ENCODE results near the gene RFWD3. TPM values are rescaled to one million over a fixed set of nuclear protein-coding genes. Genes with fewer than 3 reads are reported as not detected.

The RFWD3 gene
- polyA plus RNA-seq, 3 donors: 5.0 to 8.4 (median 8.4) TPM

DNA sequence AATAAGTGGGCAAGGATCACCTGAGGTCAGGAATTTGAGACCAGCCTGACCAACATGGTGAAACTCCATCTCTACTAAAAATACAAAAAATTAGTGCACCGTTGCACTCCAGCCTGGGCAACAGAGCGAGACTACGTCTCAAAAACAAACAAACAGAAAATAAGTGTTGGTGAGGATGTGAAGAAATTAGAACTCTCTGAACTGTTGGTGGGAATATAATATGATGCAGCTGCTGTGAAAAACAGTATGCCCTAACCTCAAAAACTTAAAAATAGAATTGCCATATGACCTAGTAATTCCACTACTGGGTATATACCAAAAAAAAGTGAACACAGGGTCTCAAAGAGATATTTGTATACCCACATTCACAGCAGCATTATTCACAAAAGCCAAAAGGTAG, 85.8 kb downstream of the RFWD3 start:
- H2AFZ ChIP-seq (ENCODE audit: insufficient read depth, low read depth, low read length, poor library complexity, severe bottlenecking): no peak overlapping the region
- H3K9me3 Mint-ChIP-seq: no peaks in the 10 kb centered on the region
- DNase-seq: no peak
- peak overlapping the region in 1 of 2 donors; percentile 30 for H3K27ac ChIP-seq (ENCODE audit: low read depth in 1 of 2, low read length in 2 of 2)
- no peak overlapping the region for H3K4me3 ChIP-seq (replicated peaks in 1 of 3; ENCODE audit: low read depth in 2 of 3, low read length in 3 of 3)
- H3K4me1 ChIP-seq (ENCODE audit: control insufficient read depth in 1 of 2, insufficient read depth in 2 of 2, low read length in 2 of 2): peaks cover 11 to 26% of the 10 kb centered on the region in 2 donors
- H3K27me3 ChIP-seq (ENCODE audit: control insufficient read depth in 2 of 2, insufficient read depth in 2 of 2, low read length in 2 of 2): no peaks in the 10 kb centered on the region
- H3K36me3 ChIP-seq (replicated peaks in 1 of 2; ENCODE audit: control insufficient read depth in 1 of 2, insufficient read depth in 2 of 2, low read length in 2 of 2): no peaks in the 10 kb centered on the region
- intact Hi-C loops (cut with micrococcal nuclease): no loop called here
- H3K4me3 Mint-ChIP-seq: no peak overlapping the region
- WGBS (ENCODE audit: insufficient coverage): no CpG with 5 or more reads among the region's 3 CpGs
- H3K9ac ChIP-seq (ENCODE audit: insufficient read depth, low read length, poor library complexity, severe bottlenecking): no peak overlapping the region
- no peaks in the 10 kb centered on the region for H3K27me3 Mint-ChIP-seq (ENCODE audit: low read depth in 3 of 3)
- peaks cover 98% of the 10 kb centered on the region for H3K79me2 ChIP-seq (ENCODE audit: insufficient read depth, low read length)
- H3K4me2 ChIP-seq (replicated peaks; ENCODE audit: extremely low read depth, low read length, poor library complexity, severe bottlenecking): no peak overlapping the region
- TF ChIP-seq, protein P1, sequence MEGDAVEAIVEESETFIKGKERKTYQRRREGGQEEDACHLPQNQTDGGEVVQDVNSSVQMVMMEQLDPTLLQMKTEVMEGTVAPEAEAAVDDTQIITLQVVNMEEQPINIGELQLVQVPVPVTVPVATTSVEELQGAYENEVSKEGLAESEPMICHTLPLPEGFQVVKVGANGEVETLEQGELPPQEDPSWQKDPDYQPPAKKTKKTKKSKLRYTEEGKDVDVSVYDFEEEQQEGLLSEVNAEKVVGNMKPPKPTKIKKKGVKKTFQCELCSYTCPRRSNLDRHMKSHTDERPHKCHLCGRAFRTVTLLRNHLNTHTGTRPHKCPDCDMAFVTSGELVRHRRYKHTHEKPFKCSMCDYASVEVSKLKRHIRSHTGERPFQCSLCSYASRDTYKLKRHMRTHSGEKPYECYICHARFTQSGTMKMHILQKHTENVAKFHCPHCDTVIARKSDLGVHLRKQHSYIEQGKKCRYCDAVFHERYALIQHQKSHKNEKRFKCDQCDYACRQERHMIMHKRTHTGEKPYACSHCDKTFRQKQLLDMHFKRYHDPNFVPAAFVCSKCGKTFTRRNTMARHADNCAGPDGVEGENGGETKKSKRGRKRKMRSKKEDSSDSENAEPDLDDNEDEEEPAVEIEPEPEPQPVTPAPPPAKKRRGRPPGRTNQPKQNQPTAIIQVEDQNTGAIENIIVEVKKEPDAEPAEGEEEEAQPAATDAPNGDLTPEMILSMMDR (IDR thresholded peaks at IDR 0.05): no peak
- no peaks in the 10 kb centered on the region for H3K9me3 ChIP-seq (replicated peaks in 1 of 2; ENCODE audit: control insufficient read depth in 1 of 2, insufficient read depth in 1 of 2, low read length in 2 of 2)
- H3K27ac Mint-ChIP-seq: peak overlapping the region in 3 of 7 donors; percentile 16 to 85 (median 75)
- H3K36me3 Mint-ChIP-seq: peaks cover 4 to 11% of the 10 kb centered on the region in 2 donors
- peaks cover 39% of the 10 kb centered on the region for H3K4me1 Mint-ChIP-seq
- peaks cover 90% of the 10 kb centered on the region for H4K20me1 ChIP-seq (ENCODE audit: insufficient read depth, low read length)

DNA sequence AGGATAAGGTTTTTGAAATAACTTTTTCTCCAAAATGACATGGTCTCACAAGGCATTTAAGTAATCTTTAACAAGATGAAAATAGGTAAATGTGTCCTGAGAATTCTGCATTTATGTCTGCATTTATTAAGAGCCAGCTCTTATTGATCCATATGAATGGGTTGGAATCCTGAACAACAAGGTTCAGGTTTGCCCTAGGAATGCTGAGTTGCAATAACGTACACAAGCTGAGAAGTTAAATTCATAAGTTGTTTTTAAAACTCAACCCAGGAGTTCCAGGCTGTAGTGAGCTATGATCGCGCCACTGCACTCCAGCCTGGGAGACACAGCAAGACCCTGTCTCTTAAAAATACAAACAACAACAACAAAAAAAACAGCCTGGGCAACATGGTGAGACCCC, 87.8 kb downstream of the RFWD3 start:
- Histone ChIP-seq H3K9me3 (replicated peaks in 1 of 2; ENCODE audit: control insufficient read depth in 1 of 2, insufficient read depth in 1 of 2, low read length in 2 of 2) (no peaks in the 10 kb centered on the region), H2AFZ (ENCODE audit: insufficient read depth, low read depth, low read length, poor library complexity, severe bottlenecking) (no peak overlapping the region), H3K27me3 (ENCODE audit: control insufficient read depth in 2 of 2, insufficient read depth in 2 of 2, low read length in 2 of 2) (no peaks in the 10 kb centered on the region), H3K27ac (ENCODE audit: low read depth in 1 of 2, low read length in 2 of 2) (peak overlapping the region in 1 of 2 donors; percentile 60), H3K9ac (ENCODE audit: insufficient read depth, low read length, poor library complexity, severe bottlenecking) (no peak overlapping the region), H3K4me2 (replicated peaks; ENCODE audit: extremely low read depth, low read length, poor library complexity, severe bottlenecking) (no peak overlapping the region), H4K20me1 (ENCODE audit: insufficient read depth, low read length) (peaks cover 93% of the 10 kb centered on the region), H3K4me1 (ENCODE audit: control insufficient read depth in 1 of 2, insufficient read depth in 2 of 2, low read length in 2 of 2) (peaks cover 12 to 23% of the 10 kb centered on the region in 2 donors), H3K79me2 (ENCODE audit: insufficient read depth, low read length) (peaks cover 96% of the 10 kb centered on the region), H3K36me3 (replicated peaks in 1 of 2; ENCODE audit: control insufficient read depth in 1 of 2, insufficient read depth in 2 of 2, low read length in 2 of 2) (no peaks in the 10 kb centered on the region), H3K4me3 (replicated peaks in 1 of 3; ENCODE audit: low read depth in 2 of 3, low read length in 3 of 3) (no peak overlapping the region)
- TF ChIP-seq, protein P1 (IDR thresholded peaks at IDR 0.05): no peak
- intact Hi-C loops (cut with micrococcal nuclease): no loop called here
- H3K36me3 Mint-ChIP-seq: peaks cover 7 to 18% of the 10 kb centered on the region in 2 donors
- H3K4me1 Mint-ChIP-seq: peaks cover 32% of the 10 kb centered on the region
- H3K4me3 Mint-ChIP-seq: no peak overlapping the region
- peak overlapping the region in 2 of 7 donors; percentile 21 to 58 for H3K27ac Mint-ChIP-seq
- no peak for DNase-seq
- no peaks in the 10 kb centered on the region for H3K27me3 Mint-ChIP-seq (ENCODE audit: low read depth in 3 of 3)
- no peaks in the 10 kb centered on the region for H3K9me3 Mint-ChIP-seq
- 100% methylated on average over 2 of the region's 3 CpGs for WGBS (ENCODE audit: insufficient coverage)
